Measurements from ENCODE around the gene SET.
"Not testable (repeated sequence)": the region's sequence is repeated elsewhere in the genome, so short reads cannot be mapped to it uniquely, and the experiment has no call there.

DNA sequence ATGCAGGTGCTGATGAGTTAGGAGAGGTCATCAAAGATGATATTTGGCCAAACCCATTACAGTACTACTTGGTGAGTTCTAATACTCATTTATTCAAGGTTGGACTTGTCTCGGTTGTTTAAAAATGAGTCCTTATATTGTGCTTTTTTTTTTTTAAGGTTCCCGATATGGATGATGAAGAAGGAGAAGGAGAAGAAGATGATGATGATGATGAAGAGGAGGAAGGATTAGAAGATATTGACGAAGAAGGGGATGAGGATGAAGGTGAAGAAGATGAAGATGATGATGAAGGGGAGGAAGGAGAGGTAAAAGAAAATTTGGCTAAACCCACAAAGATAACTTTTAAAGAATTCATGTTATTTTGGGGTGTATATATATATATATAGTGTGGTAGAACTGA is 4.7 kb downstream of the SET start:
- TF ChIP-seq, protein P1, sequence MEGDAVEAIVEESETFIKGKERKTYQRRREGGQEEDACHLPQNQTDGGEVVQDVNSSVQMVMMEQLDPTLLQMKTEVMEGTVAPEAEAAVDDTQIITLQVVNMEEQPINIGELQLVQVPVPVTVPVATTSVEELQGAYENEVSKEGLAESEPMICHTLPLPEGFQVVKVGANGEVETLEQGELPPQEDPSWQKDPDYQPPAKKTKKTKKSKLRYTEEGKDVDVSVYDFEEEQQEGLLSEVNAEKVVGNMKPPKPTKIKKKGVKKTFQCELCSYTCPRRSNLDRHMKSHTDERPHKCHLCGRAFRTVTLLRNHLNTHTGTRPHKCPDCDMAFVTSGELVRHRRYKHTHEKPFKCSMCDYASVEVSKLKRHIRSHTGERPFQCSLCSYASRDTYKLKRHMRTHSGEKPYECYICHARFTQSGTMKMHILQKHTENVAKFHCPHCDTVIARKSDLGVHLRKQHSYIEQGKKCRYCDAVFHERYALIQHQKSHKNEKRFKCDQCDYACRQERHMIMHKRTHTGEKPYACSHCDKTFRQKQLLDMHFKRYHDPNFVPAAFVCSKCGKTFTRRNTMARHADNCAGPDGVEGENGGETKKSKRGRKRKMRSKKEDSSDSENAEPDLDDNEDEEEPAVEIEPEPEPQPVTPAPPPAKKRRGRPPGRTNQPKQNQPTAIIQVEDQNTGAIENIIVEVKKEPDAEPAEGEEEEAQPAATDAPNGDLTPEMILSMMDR (IDR thresholded peaks at IDR 0.05): not testable (repeated sequence)
- TF ChIP-seq POLR2A (IDR thresholded peaks at IDR 0.05): not testable (repeated sequence)

Measured in adrenal gland (tissue), 5 donors.